Fibroblast of lung (primary cell): ENCODE results near the gene SPON1. TPM values are rescaled to one million over a fixed set of nuclear protein-coding genes. Genes with fewer than 3 reads are reported as not detected.

Source experiments
- DNase-seq, 2 donors: peaks; one replicate each; pipeline versions ENCODE4 v3.0.0 to v3.0.0-alpha.2; 2010; ENCODE audit warnings: low read depth in 2 of 2
- H2AFZ ChIP-seq: 2 replicates; pipeline ENCODE4 v1.5.1; 2012; ENCODE audit warnings: low read length, control low read depth, inconsistent platforms
- H3K27ac ChIP-seq: 2 replicates; pipeline ENCODE4 v1.5.1; 2011; ENCODE audit warnings: low read length, control low read depth; ENCODE audit not compliant: insufficient read depth
- H3K27me3 ChIP-seq: 2 replicates; pipeline ENCODE4 v1.5.1; 2011; ENCODE audit warnings: mild to moderate bottlenecking, low read length; ENCODE audit not compliant: control insufficient read depth, insufficient read depth
- H3K36me3 ChIP-seq: 2 replicates; pipeline ENCODE4 v1.5.1; 2011; ENCODE audit warnings: low read length; ENCODE audit not compliant: control insufficient read depth, insufficient read depth
- H3K4me1 ChIP-seq: 2 replicates; pipeline ENCODE4 v1.5.1; 2011; ENCODE audit warnings: low read length; ENCODE audit not compliant: control insufficient read depth, insufficient read depth; ENCODE audit errors: extremely low read depth
- H3K4me2 ChIP-seq: 2 replicates; pipeline ENCODE4 v1.5.1; 2011; ENCODE audit warnings: low read length, control low read depth; ENCODE audit not compliant: insufficient read depth; ENCODE audit errors: extremely low read depth
- H3K4me3 ChIP-seq, 4 experiments: fragments of 200-600 bp in 1 of 4; sonication (generic) in 1 of 4; replicated peaks in 1 of 4; 2 replicates each; pipeline ENCODE4 v1.5.1; 2011 to 2016; ENCODE audit warnings: low read length in 4 of 4, low read depth in 3 of 4, mild to moderate bottlenecking in 3 of 4, control low read depth in 2 of 4, inconsistent platforms in 1 of 4, mixed read lengths in 1 of 4; ENCODE audit not compliant: insufficient read depth in 1 of 4; ENCODE audit errors: control extremely low read depth in 1 of 4
- H3K79me2 ChIP-seq: 2 replicates; pipeline ENCODE4 v1.5.1; 2012; ENCODE audit warnings: mild to moderate bottlenecking, low read length, inconsistent platforms; ENCODE audit not compliant: control insufficient read depth, insufficient read depth
- H3K9ac ChIP-seq: 2 replicates; pipeline ENCODE4 v1.5.1; 2011; ENCODE audit warnings: mild to moderate bottlenecking, low read length, control low read depth; ENCODE audit not compliant: insufficient read depth
- H3K9me3 ChIP-seq: 2 replicates; pipeline ENCODE4 v1.5.1; 2012; ENCODE audit warnings: low read depth, low read length; ENCODE audit not compliant: control insufficient read depth, insufficient read depth
- H4K20me1 ChIP-seq: 2 replicates; pipeline ENCODE4 v1.5.1; 2011; ENCODE audit warnings: low read length; ENCODE audit not compliant: control insufficient read depth, insufficient read depth; ENCODE audit errors: extremely low read depth
- EZH2 ChIP-seq: IDR thresholded peaks from 2 replicates; pipeline ENCODE4 v1.5.1; 2012; ENCODE audit warnings: low read length, control low read depth, mild to moderate bottlenecking; ENCODE audit errors: missing control alignments
- polyA plus RNA-seq, 2 donors: library from polyadenylated mRNA; depleted of rRNA in 1 of 2; stranded (reverse) in 1 of 2; unstranded in 1 of 2; fragments of >200 nt; gene quantifications; 2 replicates each; pipeline ENCODE4 v1.2.1, GENCODE V29; 2011 to 2012; ENCODE audit warnings: missing spikeins in 1 of 2
- total RNA-seq: library from RNA; depleted of rRNA; stranded (reverse); fragments of >200 nt; gene quantifications from 2 replicates; pipeline ENCODE4 v1.2.1, GENCODE V29; 2014
- TF ChIP-seq, protein P1 (sequence below), 2 donors: IDR thresholded peaks in 1 of 2; conservative IDR thresholded peaks in 1 of 2; 1 replicate in 1 of 2; 2 replicates in 1 of 2; pipeline ENCODE4 v1.5.1; 2011 to 2012; ENCODE audit warnings: low read length in 2 of 2, control low read depth in 1 of 2, inconsistent platforms in 1 of 2, low read depth in 1 of 2, mild to moderate bottlenecking in 1 of 2

The SPON1 gene
- total and polyA plus RNA-seq, 2 donors (not counting 1 experiment from before 2014, with no cell fraction given): 0.45 to 3.5 TPM

DNA sequence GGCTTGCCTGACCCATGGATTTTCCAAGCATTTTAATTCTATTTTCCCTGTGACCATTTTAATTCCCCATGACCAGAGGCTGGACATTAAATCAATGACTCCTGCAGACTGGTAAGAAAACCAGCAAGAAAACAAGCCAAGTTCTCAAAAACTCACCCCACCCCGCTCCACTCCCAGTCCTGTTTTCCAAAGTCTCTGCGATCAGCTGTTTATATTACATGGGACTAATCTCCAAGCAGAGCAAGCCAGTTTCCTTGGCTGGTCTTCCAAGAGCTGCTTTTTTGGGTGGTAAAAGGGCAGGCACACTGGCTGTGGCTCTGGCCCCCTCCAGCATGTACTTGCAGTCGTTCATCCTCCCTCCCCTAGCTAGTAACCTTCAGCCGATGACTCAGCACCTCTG lies 298.5 kb downstream of the SPON1 start:
- Histone ChIP-seq H2AFZ (no peak overlapping the region), H3K27ac (no peak overlapping the region), H3K9ac (no peak overlapping the region), H3K36me3 (no peaks in the 10 kb centered on the region), H3K4me2 (no peak overlapping the region), H3K4me1 (peaks cover 6% of the 10 kb centered on the region), H3K4me3 (no peak overlapping the region), H3K27me3 (peaks cover 2% of the 10 kb centered on the region), H3K79me2 (no peaks in the 10 kb centered on the region), H4K20me1 (no peaks in the 10 kb centered on the region), H3K9me3 (no peaks in the 10 kb centered on the region)
- TF ChIP-seq, protein P1, sequence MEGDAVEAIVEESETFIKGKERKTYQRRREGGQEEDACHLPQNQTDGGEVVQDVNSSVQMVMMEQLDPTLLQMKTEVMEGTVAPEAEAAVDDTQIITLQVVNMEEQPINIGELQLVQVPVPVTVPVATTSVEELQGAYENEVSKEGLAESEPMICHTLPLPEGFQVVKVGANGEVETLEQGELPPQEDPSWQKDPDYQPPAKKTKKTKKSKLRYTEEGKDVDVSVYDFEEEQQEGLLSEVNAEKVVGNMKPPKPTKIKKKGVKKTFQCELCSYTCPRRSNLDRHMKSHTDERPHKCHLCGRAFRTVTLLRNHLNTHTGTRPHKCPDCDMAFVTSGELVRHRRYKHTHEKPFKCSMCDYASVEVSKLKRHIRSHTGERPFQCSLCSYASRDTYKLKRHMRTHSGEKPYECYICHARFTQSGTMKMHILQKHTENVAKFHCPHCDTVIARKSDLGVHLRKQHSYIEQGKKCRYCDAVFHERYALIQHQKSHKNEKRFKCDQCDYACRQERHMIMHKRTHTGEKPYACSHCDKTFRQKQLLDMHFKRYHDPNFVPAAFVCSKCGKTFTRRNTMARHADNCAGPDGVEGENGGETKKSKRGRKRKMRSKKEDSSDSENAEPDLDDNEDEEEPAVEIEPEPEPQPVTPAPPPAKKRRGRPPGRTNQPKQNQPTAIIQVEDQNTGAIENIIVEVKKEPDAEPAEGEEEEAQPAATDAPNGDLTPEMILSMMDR (conservative IDR thresholded peaks at IDR 0.05 in 1 of 2, IDR thresholded peaks at IDR 0.05 in 1 of 2; ENCODE audit: low read depth in 1 of 2, low read length in 2 of 2): no peak
- TF ChIP-seq EZH2: no peak
- peak in 1 of 2 donors; percentile 46 for DNase-seq

DNA sequence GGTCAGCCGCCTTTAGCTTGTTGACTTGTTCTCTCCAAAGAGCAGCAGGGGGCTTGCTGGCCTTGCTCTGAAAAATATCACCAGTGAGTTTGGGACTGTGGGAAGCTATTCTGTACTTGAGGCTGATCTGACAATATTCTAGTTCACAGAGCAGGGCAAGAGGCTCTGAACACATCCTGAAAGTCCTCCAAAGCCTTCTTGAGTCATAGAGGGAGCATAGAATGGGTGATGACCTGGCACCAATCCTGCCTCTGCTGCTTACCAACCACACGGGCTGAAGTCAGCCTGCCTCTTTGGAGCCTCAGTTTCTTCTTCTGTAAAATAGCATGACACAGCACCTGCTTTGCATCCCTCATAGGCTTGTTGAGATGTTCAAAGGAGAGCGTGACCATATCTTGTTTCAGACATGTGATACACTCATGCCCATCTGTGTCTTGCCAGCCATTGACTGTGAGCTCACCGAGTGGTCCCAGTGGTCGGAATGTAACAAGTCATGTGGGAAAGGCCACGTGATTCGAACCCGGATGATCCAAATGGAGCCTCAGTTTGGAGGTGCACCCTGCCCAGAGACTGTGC lies 299.8 kb downstream of the SPON1 start:
- no peak for DNase-seq
- no peaks in the 10 kb centered on the region for H3K79me2 ChIP-seq
- no peaks in the 10 kb centered on the region for H3K27me3 ChIP-seq
- H3K27ac ChIP-seq: no peak overlapping the region
- H4K20me1 ChIP-seq: no peaks in the 10 kb centered on the region
- no peaks in the 10 kb centered on the region for H3K36me3 ChIP-seq
- no peaks in the 10 kb centered on the region for H3K9me3 ChIP-seq
- no peak overlapping the region for H3K4me2 ChIP-seq
- H3K4me3 ChIP-seq: no peak overlapping the region
- H3K4me1 ChIP-seq: peaks cover 6% of the 10 kb centered on the region
- no peak overlapping the region for H2AFZ ChIP-seq
- TF ChIP-seq, protein P1 (conservative IDR thresholded peaks at IDR 0.05 in 1 of 2, IDR thresholded peaks at IDR 0.05 in 1 of 2; ENCODE audit: low read depth in 1 of 2, low read length in 2 of 2): no peak
- no peak for TF ChIP-seq EZH2
- H3K9ac ChIP-seq: no peak overlapping the region

DNA sequence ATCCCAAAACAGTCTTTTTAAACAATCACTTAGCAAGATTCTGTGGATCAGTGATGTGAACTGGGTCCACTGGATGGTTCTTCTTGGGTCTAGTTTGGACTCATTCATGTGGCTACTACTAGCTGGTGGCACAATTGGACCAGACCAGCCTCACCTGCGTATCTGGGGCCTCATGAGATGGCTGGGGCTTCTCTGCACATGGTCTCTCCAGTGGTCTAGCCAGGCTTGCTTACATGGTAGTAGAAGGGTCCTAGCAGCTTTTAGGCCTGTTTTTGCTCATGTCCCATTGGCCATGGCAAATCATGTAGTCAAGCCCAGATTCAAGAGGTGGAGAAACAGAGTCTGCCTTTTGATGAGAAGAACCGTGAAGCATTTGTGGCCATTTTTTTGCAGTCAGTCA lies 302.4 kb downstream of the SPON1 start:
- Histone ChIP-seq H3K27ac (no peak overlapping the region), H3K27me3 (no peaks in the 10 kb centered on the region), H4K20me1 (no peaks in the 10 kb centered on the region), H3K79me2 (no peaks in the 10 kb centered on the region), H3K9me3 (no peaks in the 10 kb centered on the region), H3K4me3 (no peak overlapping the region), H2AFZ (no peak overlapping the region), H3K9ac (no peak overlapping the region), H3K36me3 (no peaks in the 10 kb centered on the region), H3K4me1 (no peaks in the 10 kb centered on the region), H3K4me2 (no peak overlapping the region)
- no peak for TF ChIP-seq EZH2
- TF ChIP-seq, protein P1 (conservative IDR thresholded peaks at IDR 0.05 in 1 of 2, IDR thresholded peaks at IDR 0.05 in 1 of 2; ENCODE audit: low read depth in 1 of 2, low read length in 2 of 2): no peak
- DNase-seq: no peak
